NCI-H774 (cell line): ENCODE data around the gene WNT3A.
"Not testable (repeated sequence)": the region's sequence is repeated elsewhere in the genome, so short reads cannot be mapped to it uniquely, and the experiment has no call there.

Source experiments
- DNase-seq: peaks from one replicate; lab custom pipeline; 2025; lab: John Stamatoyannopoulos, UW

Gene WNT3A

GRCh38 chr1:228011721-228012311 is 5.0 kb downstream of the WNT3A start:
- no peak for DNase-seq

- DNase-seq, result no peak
These were observed 5.8 kb downstream of the WNT3A start for GRCh38 chr1:228012555-228012954.

- DNase-seq, result no peak
These were observed 6.5 kb downstream of the WNT3A start for GRCh38 chr1:228013131-228013934.

GRCh38 chr1:228013935-228014930 is 7.4 kb downstream of the WNT3A start:
- DNase-seq, result no peak

- no peak for DNase-seq
These were observed 8.7 kb downstream of the WNT3A start for GRCh38 chr1:228015276-228016180.

- no peak for DNase-seq
These were observed 9.3 kb downstream of the WNT3A start for GRCh38 chr1:228016181-228016510.

- no peak for DNase-seq
These were observed 10.0 kb downstream of the WNT3A start for GRCh38 chr1:228016653-228017355.

GRCh38 chr1:228017356-228018124 is 10.7 kb downstream of the WNT3A start:
- DNase-seq, result no peak

GRCh38 chr1:228018125-228018398 is 11.3 kb downstream of the WNT3A start:
- DNase-seq, result no peak

- no peak for DNase-seq
These were observed 12.3 kb downstream of the WNT3A start for GRCh38 chr1:228018961-228019721.

- DNase-seq, result not testable (repeated sequence)
These were observed 12.9 kb downstream of the WNT3A start for GRCh38 chr1:228019722-228020083.

GRCh38 chr1:228020686-228021354 is 14.0 kb downstream of the WNT3A start:
- no peak for DNase-seq

- DNase-seq, result no peak
These were observed 14.7 kb downstream of the WNT3A start for GRCh38 chr1:228021355-228022030.

GRCh38 chr1:228022571-228023293 is 15.9 kb downstream of the WNT3A start:
- no peak for DNase-seq

GRCh38 chr1:228023294-228023639 is 16.5 kb downstream of the WNT3A start:
- DNase-seq, result no peak

GRCh38 chr1:228029281-228029680 is 22.5 kb downstream of the WNT3A start:
- no peak for DNase-seq

- no peak for DNase-seq
These were observed 23.8 kb downstream of the WNT3A start for GRCh38 chr1:228030451-228031201.
